Head of caudate nucleus (tissue), 42 donors: ENCODE results near the gene PACS2.

Experiments used
- DNase-seq, 42 donors: peaks; one replicate each; pipeline versions ENCODE4 v3.0.0 to v3.0.0-alpha.2; 2020 to 2021; ENCODE audit warnings: mixed read lengths in 7 of 42
- intact Hi-C: fragments of 100-400 bp; cut with DNase I; formaldehyde crosslinking; loops from one replicate; pipeline ENCODE4 v1.15.0; 2022

PACS2 gene

DNA sequence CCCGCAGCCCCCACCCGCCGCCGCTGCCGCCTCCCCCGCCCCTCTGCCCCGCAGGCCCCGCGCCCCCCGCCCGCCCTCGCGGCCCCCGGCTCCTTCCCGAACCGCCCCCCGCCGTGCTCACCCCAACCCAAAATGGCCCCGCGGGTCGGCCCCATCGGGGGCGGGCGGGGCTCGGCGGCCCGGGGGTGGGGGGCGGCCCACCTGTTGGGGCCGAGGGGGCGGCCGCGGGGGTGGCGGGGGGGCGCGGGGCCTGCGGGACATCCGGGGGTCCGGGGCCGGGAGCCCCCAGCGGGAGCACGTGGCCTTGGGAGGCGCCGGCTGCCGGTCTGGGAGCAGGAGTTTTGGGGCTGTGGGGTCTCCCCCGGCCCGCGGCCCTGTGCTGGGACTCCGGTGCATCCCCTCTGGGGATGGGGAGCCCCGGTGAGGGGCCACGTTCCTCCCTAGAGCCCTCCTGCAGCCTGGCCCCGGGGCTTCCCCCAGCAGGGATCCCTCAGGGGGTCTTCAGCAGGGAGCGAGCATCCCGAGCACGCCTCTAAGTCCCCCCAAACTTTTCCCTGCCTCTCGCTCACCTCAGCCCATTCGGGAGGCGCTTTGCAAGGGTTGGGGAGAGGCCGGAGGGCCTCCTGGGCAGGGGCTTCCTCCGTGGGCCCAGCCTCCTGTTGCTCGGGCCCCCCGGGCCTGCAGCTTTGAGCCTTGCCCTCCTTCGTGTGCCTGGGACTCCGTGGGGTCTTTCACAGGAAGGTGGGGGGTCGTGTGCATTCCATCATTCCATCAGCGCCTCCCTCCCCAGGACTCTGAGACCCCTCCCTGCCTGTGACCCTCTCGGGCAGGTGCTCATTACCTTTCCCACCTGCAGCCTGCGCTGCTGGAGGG lies 105.8 kb downstream of the PACS2 start:
- DNase-seq: no peak
- intact Hi-C loops: no loop called here

DNA sequence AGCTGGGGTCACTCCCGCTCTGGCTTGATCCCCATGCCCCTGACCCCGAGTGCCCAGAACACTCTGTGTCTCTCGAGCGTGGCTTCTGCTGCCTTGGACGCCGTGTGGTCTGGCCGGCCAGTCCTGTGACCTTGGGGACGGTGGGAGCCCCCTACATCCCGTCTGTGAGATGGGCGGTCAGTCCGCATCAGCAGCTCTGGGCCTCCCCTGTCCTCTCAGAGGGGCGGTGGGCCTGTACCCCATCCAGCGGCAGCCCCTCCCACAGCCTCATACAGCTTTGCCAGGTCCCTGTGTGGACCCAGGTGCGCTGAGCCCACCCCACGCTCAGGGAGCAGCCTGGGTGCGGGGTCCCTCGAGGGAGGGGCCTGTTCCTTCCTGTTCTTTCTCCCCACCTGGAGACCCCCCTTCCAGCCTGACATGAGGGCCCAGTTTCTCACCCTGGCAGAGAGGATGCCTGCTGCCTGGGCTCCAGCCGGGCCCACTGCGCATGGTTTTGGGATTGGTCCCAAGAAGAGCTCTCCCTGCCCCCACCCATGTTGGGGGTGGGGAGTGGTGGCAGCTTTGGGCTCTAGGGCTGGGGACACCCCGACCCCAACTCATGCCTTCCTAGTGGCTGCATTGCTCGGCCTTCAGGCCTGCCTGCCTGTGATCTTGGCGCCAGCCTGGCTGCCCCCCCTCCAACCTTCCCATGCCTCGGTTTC lies 106.6 kb downstream of the PACS2 start:
- DNase-seq: no peak
- intact Hi-C loops: no loop called here

DNA sequence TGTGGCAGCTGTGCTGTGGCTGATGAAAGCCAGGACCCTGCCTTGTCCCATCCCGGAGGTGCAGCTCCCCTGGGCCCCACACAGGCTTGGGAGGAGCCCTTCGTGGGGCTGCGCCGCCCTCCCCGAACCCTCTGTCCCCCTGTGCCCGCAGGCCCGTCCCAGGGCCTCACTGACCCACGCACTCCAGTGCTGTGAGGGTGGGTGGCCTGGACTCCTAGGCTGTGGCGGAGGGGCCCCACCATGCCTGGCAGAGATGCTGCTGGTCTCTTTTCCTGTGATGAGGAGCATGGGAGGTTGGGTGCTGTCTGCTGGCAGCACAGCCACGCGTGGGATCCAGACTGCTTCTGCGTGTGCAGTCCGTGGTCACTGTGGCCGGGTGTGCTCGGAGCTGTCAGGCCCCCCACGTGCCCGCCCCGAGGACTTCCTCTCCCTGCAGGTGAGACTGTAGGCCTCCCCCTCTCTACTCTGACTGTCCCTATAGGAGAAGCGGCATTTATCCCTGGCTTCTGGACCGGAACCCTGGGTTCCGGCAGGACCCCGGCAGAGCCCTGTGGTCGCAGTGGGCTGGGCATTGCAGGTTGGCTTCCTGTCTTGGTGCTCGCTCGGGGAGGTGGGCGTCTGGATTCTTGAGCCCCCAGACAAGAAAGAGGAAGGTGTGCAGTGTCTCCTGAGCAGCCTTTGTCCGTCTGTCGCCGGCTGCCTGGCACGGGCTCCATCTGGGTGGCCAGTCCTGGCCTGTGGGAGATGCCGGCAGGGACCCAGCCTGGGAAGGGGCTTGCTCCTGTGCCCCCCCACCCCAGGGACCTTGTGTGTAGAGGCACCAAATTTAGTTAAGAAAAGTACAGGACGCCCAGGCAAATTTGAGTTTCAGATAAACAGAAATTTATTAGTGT lies 107.4 kb downstream of the PACS2 start:
- intact Hi-C loops: no loop called here
- DNase-seq: no peak

DNA sequence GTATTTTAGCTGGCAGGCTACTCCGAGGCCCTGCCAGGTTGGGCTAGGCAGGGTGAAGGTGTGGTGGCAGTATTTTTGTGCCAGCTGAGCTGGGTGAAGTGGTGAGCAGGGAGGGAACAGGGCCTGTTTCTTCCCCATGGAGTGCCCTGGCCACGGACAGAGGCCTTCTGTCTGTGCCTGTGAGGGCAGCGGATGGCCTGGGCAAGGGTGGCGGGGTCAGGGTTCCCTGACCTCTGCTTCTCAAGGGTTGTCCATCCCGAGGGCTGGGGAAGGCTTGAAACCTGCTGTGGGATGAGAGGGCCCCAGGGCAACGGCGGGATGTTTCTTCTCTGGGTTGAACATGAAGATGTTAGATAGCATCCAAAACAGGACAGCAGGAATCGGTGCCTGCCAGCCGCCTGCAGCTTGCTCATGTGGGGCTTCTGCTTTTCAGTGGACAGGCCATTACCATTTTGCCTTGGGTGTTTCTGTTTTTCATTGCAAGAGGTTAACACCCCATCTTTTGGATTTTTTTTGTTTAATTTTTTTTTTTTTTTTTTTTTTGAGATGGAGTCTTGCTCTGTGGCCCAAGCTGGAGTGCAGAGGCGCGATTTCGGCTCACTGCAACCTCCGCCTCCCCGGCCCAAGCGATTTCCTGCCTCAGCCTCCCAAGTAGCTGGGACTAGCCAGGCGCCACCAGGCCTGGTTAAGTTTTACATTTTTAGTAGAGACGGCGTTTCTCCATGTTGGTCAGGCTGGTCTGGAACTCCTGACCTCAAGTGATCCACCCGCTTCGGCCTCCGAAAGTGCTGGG lies 108.3 kb downstream of the PACS2 start:
- peak in 1 of 42 donors; percentile 43 for DNase-seq
- intact Hi-C loops: no loop called here

DNA sequence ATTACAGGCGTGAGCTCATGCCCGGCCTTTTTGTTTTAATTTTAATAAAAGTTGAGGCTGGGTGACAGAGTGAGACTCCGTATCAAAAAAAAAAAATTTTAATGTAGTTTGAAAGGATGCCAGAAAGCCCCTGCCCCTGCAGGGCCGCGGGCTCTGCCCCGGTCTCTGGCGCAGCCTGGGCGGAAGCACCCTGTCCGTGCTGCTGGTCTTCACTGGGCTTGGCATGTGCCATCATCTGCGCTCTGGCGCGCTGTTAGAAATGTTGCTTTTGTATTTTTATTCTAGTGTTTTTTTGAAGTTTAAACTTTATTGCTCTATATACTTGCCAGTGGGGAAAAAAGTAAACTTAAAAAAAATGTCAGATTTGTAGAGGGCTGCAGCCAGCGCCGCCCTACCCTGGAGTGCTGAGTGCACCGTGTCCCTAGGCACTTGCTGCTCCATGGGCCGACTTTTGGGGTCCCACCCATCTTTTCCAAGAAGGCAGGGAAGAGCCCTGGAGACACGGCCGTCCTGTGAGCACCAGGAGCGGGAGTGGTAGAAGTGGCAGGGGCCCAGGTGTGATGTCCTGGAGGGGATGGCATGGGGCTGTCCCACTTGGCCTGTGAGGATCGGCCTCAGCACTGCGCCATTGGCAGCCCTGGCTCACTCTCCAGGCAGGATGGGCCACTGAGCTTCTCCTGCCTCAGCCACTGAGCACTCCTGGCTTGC lies 109.1 kb downstream of the PACS2 start:
- DNase-seq: no peak
- intact Hi-C loops: no loop called here

DNA sequence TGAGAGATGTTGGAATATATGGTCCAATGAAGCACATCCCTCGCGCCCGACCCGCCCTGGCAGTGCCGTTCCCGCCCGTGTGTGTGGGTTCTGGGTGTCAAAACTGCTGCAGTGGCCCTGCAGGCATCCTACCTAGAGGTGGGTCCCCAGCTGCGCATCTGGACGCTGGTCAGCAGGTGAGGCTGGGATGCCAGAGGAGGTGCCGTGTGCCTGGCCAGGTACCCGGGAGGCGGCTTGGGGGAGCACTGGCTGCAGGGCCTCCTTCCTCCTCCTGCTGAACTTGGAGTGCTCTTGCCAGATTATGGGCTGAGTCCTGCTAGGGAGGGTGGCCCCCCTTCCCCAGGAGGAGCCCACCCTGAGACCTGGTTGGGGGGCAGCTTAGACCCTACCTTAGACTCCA lies 110.3 kb downstream of the PACS2 start:
- no peak for DNase-seq
- intact Hi-C loops: no loop called here

DNA sequence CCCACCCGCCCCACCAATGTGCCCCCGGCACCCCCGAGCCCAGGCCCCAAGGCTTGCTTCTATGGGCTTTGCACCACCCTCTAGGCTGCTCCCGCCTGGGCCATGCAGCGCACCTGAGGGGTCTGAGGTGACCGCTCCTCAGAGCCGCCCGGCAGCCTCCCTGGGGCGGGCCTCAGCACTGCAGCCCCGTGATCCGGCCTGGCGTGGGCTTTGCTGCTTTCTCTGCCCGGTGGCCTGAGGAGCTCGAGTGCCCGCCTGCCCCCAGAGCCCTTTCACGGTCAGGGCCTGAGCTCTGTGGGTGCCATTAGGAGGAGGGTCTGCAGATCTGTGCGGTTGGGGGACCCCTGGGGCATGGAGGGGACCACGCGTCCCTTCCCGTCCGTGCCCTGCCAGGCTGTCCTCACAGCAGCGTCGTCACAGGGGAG lies 111.3 kb downstream of the PACS2 start:
- DNase-seq: no peak
- intact Hi-C loops: no loop called here

DNA sequence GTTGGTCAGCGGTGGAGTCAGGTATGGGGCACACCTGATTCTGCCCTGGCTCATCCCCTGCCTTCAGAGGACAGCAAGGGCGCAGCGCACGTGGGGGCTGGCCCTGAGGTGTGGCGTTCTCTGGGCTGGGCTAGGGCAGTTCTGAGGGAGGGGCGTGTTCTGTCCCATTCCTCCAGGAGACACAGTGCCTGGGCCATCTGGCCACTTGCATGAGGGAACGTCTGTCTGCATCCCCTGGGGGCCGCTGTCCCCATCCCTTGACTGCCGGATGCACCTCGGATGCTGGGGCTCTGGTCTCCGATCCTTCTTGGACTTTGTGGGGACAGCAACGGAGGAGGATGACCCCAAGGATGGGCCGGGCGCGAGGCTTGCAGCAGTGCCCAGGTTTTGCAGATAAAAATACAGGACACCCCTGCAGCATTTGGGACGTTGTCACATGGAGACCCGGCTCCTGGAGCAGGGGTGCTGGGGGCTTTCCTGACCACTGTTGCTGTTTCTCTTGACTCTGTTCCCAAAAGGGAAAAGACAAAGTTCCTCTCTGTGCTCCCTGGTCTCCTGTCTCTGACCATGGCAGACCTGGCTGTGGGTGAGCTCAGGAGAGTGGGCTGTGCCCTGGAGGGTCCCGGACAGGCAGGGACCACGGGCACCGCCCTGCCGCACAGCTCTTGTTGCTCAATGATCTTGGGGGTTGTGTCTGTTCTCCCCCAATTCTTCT lies 112.0 kb downstream of the PACS2 start:
- intact Hi-C loops: no loop called here
- no peak for DNase-seq

DNA sequence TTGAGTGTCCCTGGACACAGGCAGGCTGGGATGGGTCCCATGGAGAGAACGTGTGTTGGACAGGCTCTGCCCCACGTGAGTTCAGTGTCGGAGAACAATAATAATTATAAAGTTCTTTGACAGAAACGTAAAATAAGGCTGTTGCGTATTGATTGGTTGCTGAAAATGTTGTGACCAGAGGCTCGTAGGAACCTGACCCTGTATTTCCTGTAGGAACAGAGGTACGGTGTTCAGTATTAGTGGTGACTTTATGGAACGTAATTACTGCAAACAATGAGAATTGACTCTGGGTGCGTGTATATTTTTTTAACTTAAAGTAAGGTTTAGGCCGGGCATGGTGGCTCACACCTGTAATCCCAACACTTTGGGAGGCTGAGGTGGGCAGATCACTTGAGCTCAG lies 112.9 kb downstream of the PACS2 start:
- no peak for DNase-seq
- intact Hi-C loops: no loop called here

DNA sequence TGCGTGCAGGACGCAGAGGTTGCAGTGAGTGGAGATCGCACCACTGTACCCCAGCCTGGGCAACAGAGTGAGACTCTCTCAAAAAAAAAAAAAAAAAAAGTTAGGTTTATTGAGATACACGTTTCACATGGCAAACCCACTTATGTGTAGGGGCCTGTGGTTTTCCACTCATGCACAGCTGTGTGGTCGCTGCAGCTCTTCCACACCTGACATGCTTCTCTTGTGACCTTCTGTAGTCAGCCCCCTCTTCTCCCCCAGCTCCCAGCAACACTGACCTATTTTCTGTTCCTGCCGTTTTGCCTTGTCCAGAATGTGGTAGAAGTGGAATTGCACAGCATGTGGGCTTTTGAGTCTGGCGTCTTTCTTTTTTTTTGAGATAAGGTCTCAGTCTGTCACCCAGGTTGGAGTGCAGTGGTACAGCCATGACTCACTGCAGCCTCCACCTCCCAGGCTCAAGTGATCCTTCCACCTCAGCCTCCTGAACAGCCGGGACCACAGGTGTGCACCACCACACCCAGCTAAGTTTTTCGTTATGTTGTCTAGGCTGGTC lies 113.5 kb downstream of the PACS2 start:
- intact Hi-C loops: no loop called here
- DNase-seq: no peak

DNA sequence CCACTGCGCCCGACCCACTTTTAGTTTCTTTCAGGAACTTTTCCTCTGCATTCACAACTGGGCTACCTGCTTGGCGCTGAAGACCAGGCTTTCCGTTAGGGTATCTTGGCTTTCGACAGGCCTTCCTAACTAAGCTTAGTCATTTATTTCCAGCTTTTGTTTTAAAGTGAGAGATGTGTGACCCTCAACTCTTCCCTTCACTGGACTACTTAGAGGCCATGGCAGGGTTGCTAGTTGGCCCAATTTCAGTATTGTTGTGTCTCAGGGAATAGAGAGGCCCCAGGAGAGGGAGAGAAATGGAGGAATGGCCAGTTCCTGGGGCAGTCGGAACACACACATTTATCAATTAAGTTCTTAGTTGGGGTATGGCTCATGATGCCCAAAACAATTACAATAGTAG lies 115.5 kb downstream of the PACS2 start:
- no peak for DNase-seq
- intact Hi-C loops: no loop called here

DNA sequence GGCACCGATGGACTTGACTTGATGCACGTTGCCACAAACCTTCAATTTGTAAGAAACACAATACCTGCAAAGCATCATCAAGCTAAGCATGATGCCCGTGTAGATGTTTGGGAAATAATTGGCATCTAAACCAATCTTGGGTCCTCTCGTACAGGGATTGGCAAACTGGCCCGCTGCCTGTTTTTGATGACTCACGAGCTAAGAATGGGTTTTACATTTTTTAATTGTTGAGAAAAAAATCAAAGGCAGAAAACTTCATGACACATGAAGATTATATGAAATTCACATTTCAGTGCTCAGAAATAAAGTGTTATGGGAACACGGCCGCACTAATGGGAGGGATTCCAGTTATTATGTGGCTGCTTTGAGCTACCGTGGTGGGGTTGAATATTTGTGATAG lies 116.0 kb downstream of the PACS2 start:
- no peak for DNase-seq
- intact Hi-C loops: no loop called here

DNA sequence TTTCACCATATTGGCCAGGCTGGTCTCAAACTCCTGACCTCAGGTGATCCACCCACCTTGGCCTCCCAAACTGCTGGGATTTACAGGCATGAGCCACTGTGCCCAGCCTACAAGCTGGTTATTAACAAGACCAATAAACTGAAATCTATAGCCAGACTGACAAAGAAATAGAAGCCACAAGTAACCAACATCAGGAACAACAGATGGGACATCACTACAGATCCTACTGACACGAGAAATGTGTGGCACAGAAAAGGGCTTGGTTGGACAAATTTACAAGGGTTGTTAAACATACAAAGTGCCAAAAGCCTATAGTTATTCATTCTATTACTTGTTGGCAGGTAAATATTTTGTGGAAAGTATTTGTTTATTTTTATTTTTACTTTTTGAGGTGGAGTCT lies 116.7 kb downstream of the PACS2 start:
- no peak for DNase-seq
- intact Hi-C loops: no loop called here

DNA sequence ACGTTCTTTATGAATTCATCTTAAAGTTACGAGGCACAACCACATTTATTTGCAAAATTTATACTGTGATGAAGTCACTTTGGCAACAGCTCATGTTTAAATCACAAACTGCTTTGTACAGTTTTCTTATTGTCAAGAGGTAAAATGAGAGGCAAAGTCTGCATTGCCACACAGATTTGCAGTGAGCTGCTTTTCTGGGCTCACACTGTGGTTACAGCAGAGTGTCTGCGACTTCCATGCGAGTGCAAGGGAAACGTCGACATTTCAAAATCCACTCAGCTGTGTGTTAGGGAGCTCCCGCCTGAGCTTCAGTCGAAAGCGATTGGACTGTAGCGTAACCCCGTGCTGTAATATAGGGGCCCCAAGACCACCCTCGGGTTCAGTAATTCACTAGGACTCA lies 118.1 kb downstream of the PACS2 start:
- DNase-seq: no peak
- intact Hi-C loops: no loop called here

DNA sequence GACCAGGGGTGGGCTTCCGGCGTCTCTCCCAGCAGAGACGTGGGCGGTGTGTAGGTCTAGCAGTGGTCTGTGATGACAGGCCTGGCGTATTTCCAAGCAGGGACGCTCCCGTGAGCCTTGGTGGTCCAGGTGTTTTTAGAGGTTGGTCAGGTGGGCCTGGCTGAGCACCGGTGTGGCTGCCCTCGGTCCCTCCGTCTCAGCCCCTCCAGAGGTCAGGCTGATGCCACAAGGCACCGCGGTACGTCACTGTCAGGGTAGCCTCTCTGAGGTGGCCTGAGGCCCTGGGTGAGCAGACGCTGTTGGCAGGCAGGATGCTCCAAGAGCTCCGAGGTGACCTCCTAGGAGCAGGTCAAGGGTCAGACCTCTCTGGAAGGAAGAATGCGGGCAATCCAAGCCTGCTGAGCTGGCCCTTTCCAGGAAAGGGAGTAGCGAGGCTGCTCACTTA lies 118.6 kb downstream of the PACS2 start:
- DNase-seq: no peak
- intact Hi-C loops: no loop called here

DNA sequence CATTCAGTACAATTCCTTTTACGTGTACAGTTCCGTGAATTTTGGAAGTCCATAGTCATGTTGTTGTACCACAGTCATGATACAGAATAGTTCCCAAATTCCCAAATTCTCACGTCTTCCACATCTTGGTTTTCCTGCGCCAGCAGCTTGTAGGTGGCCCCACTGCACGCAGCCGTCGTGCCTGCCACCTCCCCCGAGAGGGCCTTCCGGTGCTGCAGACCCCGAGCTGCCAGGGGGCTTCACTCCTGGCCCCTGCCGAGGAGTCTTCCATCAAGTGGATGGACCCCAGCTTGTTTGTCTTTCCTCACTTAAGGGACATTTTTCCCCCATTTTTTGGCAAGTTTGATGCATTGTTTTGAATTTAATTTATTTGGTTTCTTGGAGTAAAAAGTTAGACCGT lies 121.9 kb downstream of the PACS2 start:
- intact Hi-C loops: no loop called here

More for the DNA sequence above, 121.9 kb downstream of the PACS2 start:
- DNase-seq: no peak
